HFFc6 (cell line): Measurements from ENCODE around the gene PRDX4. TPM values are rescaled to one million over a fixed set of nuclear protein-coding genes. Genes with fewer than 3 reads are reported as not detected.

Experiments used
- DNase-seq: peaks from one replicate; pipeline ENCODE4 v3.0.0-alpha.2; 2018
- H3K27ac Mint-ChIP-seq: 2 replicates; pipeline ENCODE4 v1.8.0; 2020; ENCODE audit warnings: mild to moderate bottlenecking, mixed read lengths
- H3K27me3 Mint-ChIP-seq: 2 replicates; pipeline ENCODE4 v1.8.0; 2021; ENCODE audit warnings: mild to moderate bottlenecking, moderate library complexity, mixed read lengths; ENCODE audit not compliant: insufficient read depth
- H3K36me3 Mint-ChIP-seq: 2 replicates; pipeline ENCODE4 v1.8.0; 2021; ENCODE audit warnings: low read depth, mixed read lengths
- H3K4me1 Mint-ChIP-seq: 2 replicates; pipeline ENCODE4 v1.8.0; 2020; ENCODE audit warnings: low read depth, mixed read lengths
- H3K4me3 Mint-ChIP-seq: 2 replicates; pipeline ENCODE4 v1.8.0; 2020; ENCODE audit warnings: mild to moderate bottlenecking, moderate library complexity, mixed read lengths
- H3K9me3 Mint-ChIP-seq: 2 replicates; pipeline ENCODE4 v1.8.0; 2020; ENCODE audit warnings: mild to moderate bottlenecking, mixed read lengths
- total RNA-seq, 6 experiments: library from RNA; stranded (reverse); fragmentation: NEBNext Ultra II Directional; extraction: Animal tissue kit (Norgen Biotek cat#: 25700); gene quantifications; 2 replicates in 1 of 6; 3 replicates in 5 of 6; pipeline ENCODE4 v1.2.3, GENCODE V29; 2021
- TF ChIP-seq, protein P1 (sequence below): fragments of 200-600 bp; sonication (generic); IDR thresholded peaks from 2 replicates; pipeline ENCODE4 v1.5.0; 2021; ENCODE audit warnings: antibody characterized with exemption, mild to moderate bottlenecking

Gene PRDX4
- total RNA-seq, 6 experiments from 2014 or later = 125 to 149 (median 136) TPM

- Mint-ChIP-seq H3K27ac (no peak overlapping the region), H3K36me3 (peaks cover 3% of the 10 kb centered on the region; the same call in 1 of the 2 replicates), H3K4me3 (no peak overlapping the region), H3K27me3 (no peaks in the 10 kb centered on the region; the same call in 1 of the 2 replicates), H3K9me3 (no peaks in the 10 kb centered on the region), H3K4me1 (no peaks in the 10 kb centered on the region)
- no peak for DNase-seq
- TF ChIP-seq, protein P1, sequence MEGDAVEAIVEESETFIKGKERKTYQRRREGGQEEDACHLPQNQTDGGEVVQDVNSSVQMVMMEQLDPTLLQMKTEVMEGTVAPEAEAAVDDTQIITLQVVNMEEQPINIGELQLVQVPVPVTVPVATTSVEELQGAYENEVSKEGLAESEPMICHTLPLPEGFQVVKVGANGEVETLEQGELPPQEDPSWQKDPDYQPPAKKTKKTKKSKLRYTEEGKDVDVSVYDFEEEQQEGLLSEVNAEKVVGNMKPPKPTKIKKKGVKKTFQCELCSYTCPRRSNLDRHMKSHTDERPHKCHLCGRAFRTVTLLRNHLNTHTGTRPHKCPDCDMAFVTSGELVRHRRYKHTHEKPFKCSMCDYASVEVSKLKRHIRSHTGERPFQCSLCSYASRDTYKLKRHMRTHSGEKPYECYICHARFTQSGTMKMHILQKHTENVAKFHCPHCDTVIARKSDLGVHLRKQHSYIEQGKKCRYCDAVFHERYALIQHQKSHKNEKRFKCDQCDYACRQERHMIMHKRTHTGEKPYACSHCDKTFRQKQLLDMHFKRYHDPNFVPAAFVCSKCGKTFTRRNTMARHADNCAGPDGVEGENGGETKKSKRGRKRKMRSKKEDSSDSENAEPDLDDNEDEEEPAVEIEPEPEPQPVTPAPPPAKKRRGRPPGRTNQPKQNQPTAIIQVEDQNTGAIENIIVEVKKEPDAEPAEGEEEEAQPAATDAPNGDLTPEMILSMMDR = no peak
Observed at GRCh38 chrX:23705235-23705634, 37.9 kb downstream of the PRDX4 start.

- H3K36me3 Mint-ChIP-seq = peaks cover 9% of the 10 kb centered on the region; the same call in 1 of the 2 replicates
- H3K27me3 Mint-ChIP-seq = no peaks in the 10 kb centered on the region
- H3K4me1 Mint-ChIP-seq = no peaks in the 10 kb centered on the region
- H3K4me3 Mint-ChIP-seq = no peak overlapping the region
- H3K9me3 Mint-ChIP-seq = no peaks in the 10 kb centered on the region
- no peak for DNase-seq
- H3K27ac Mint-ChIP-seq = no peak overlapping the region
- TF ChIP-seq, protein P1 = no peak
Observed at GRCh38 chrX:23720117-23720677, 52.9 kb downstream of the PRDX4 start.

- DNase-seq = no peak
- Mint-ChIP-seq H3K4me1 (no peaks in the 10 kb centered on the region), H3K27ac (no peak overlapping the region), H3K9me3 (no peaks in the 10 kb centered on the region), H3K27me3 (no peaks in the 10 kb centered on the region; the same call in 1 of the 2 replicates), H3K36me3 (peaks cover 9% of the 10 kb centered on the region; the same call in 1 of the 2 replicates), H3K4me3 (no peak overlapping the region)
- TF ChIP-seq, protein P1 = no peak
Observed at GRCh38 chrX:23726191-23726590, 58.9 kb downstream of the PRDX4 start.

- Mint-ChIP-seq H3K9me3 (no peaks in the 10 kb centered on the region), H3K4me1 (no peaks in the 10 kb centered on the region), H3K27ac (no peak overlapping the region), H3K4me3 (no peak overlapping the region), H3K27me3 (no peaks in the 10 kb centered on the region; the same call in 1 of the 2 replicates), H3K36me3 (peaks cover 14% of the 10 kb centered on the region)
- TF ChIP-seq, protein P1 = no peak
- no peak for DNase-seq
Observed at GRCh38 chrX:23727206-23727605, 59.9 kb downstream of the PRDX4 start.

DNA sequence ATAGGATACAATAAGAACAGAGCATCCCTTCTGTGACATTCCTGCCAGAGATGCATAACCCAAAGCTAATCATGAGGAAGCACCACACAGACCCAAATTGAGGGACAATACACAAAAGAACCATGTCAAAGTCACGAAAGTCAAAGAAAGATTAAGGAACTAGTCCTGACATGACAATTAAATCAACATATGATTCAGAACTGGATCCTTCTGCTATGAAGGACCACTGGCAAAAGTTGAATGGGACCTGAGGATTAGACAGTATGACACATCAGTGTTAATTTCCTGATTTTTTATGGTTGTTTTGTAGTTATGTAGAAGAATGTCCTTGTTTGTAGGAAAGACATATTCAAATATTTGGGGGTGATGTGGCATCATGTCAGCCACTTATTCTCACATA lies 61.9 kb downstream of the PRDX4 start:
- H3K9me3 Mint-ChIP-seq = no peaks in the 10 kb centered on the region
- H3K4me3 Mint-ChIP-seq = no peak overlapping the region
- TF ChIP-seq, protein P1 = no peak
- peaks cover 6% of the 10 kb centered on the region for H3K4me1 Mint-ChIP-seq
- H3K27ac Mint-ChIP-seq = no peak overlapping the region
- DNase-seq = no peak
- H3K27me3 Mint-ChIP-seq = no peaks in the 10 kb centered on the region; the same call in 1 of the 2 replicates
- H3K36me3 Mint-ChIP-seq = peaks cover 12% of the 10 kb centered on the region
